Islet of Langerhans (tissue), 1 donor: Measurements from ENCODE around the gene SHMT2.

Source experiments
- FAIRE-seq: peaks from one replicate; lab custom pipeline; 2011; peaks lifted over from hg19 to GRCh38; lab: Jason Lieb, UNC

The SHMT2 gene

DNA sequence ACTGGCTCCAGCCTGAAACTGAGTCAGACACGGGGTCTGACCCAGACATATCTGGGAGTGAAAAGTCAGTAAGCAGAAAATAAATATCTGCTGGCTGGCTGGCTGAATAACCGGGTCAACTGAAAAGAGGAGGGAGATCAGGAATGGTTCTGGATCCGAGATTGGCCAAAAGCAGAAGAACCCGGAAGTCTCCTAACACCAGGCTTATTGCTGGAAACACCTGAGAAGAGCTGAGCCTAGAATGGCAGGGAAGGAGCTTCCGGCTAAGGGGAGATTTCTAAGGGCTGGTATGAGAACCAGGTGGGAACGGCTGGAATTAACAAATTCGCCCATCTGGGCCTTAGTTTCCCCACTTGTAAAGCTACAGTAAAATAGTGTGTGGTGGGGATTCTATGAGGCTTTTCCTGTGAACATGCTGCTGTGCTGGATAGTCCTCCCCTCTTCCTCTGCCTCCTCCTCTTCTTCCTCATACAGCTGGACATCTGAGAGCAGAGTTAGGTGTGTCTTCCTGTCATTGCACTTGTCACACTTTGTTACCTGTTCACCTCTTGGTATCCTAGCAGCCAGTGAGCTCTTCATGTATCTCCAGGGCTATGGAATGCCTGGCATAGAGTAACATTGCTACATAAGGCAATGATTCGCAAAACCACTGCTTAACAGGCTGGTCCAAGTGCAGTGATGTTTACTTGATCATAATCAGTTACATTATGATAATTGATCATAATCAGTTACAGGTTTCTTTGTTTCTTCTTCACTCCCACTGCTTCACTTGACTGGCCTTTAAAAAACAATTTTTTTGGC, 2.0 kb upstream of the SHMT2 start:
- FAIRE-seq, result no peak

DNA sequence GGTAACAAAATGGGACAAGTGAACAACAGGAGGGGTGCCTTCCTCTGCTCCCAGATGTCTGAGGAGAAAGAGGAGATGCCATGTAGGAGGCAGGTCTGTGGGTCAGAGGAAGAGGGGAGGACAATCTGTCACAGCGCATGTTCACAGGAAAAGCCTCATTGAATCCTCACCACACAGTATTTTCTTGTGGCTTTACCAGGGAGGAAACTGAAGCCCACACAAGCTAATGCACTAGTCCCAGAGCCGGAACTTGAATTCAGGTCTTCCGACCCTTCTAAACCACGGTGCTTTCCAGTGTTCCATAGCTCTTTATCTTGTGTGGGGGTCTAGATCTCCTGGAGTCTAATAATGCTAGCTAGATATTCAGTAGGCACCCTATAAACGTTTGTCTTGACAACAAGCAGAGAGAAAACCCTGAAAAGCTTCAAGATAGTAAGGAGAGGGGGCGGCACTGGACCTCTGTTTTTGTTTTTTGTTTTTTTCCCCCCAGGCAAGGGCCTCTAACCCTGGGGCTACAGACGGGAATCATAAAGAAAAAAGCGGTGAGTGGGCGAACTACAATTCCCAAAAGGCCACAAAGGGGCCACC, 371 bp upstream of the SHMT2 start:
- FAIRE-seq, result no peak

- no peak for FAIRE-seq
Measured at GRCh38 chr12:57230381-57231155, 1.1 kb downstream of the SHMT2 start.

DNA sequence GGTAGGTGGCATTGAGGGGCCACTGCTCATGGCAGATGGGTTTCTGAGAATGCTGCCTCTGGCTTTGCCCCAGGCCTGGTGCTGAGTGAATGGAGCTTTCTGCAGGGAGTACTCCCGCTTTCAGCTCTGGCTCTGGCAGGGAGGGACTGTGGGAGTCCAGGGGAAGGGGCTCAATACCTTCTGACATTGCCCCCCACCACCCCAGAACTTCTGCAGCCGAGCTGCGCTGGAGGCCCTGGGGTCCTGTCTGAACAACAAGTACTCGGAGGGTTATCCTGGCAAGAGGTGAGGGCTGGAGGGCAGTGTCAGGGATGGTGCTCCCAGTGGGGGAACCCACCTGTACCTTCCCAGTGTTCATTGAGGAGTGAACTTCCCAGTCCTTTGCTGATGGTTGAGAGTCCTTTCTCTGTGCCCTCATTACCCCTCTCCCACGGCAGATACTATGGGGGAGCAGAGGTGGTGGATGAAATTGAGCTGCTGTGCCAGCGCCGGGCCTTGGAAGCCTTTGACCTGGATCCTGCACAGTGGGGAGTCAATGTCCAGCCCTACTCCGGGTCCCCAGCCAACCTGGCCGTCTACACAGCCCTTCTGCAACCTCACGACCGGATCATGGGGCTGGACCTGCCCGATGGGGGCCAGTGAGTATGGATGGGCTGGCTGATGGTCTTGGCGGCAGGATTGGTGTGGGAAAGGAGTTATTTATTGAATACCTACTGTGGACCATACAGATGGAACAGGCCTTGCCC, 1.9 kb downstream of the SHMT2 start:
- FAIRE-seq, result no peak

- no peak for FAIRE-seq
Measured at GRCh38 chr12:57232156-57232756, 2.7 kb downstream of the SHMT2 start.

DNA sequence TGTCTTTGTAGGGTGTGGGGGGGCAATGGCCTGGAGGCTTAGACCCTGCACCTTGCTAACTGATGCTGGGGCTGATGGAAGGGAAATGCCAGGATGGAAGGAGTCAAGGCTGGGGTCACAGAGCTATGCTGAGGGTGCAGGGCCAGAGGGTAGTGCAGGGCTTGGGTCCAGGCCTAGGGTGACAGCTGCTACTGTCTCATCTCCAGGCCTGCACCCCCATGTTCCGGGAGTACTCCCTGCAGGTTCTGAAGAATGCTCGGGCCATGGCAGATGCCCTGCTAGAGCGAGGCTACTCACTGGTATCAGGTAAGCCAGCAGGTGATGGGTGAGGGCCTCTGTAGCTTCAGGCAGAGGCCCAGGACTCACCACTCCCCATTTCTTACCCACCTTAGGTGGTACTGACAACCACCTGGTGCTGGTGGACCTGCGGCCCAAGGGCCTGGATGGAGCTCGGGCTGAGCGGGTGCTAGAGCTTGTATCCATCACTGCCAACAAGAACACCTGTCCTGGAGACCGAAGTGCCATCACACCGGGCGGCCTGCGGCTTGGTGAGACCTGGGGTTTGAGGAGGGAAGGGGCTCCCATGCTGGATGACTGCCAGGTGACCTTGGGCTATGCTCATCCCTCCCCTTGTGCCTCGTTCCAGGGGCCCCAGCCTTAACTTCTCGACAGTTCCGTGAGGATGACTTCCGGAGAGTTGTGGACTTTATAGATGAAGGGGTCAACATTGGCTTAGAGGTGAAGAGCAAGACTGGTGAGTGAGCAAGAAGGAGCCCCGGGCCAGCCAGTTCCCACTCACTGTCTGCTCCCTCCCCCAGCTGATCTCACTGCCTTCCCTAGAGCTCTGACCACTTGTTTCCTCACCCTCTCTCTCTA, 4.1 kb downstream of the SHMT2 start:
- FAIRE-seq, result no peak

DNA sequence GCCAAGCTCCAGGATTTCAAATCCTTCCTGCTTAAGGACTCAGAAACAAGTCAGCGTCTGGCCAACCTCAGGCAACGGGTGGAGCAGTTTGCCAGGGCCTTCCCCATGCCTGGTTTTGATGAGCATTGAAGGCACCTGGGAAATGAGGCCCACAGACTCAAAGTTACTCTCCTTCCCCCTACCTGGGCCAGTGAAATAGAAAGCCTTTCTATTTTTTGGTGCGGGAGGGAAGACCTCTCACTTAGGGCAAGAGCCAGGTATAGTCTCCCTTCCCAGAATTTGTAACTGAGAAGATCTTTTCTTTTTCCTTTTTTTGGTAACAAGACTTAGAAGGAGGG, 4.7 kb downstream of the SHMT2 start:
- no peak for FAIRE-seq

DNA sequence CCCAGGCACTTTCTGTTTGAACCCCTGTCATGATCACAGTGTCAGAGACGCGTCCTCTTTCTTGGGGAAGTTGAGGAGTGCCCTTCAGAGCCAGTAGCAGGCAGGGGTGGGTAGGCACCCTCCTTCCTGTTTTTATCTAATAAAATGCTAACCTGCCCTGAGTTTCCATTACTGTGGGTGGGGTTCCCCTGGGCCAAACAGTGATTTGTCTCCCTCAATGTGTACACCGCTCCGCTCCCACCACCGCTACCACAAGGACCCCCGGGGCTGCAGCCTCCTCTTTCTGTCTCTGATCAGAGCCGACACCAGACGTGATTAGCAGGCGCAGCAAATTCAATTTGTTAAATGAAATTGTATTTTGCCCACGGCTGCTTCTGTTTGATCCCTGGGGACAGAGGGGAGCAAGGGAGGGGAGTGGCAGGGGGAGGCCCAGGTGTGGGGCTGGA, 5.1 kb downstream of the SHMT2 start:
- FAIRE-seq, result no peak

DNA sequence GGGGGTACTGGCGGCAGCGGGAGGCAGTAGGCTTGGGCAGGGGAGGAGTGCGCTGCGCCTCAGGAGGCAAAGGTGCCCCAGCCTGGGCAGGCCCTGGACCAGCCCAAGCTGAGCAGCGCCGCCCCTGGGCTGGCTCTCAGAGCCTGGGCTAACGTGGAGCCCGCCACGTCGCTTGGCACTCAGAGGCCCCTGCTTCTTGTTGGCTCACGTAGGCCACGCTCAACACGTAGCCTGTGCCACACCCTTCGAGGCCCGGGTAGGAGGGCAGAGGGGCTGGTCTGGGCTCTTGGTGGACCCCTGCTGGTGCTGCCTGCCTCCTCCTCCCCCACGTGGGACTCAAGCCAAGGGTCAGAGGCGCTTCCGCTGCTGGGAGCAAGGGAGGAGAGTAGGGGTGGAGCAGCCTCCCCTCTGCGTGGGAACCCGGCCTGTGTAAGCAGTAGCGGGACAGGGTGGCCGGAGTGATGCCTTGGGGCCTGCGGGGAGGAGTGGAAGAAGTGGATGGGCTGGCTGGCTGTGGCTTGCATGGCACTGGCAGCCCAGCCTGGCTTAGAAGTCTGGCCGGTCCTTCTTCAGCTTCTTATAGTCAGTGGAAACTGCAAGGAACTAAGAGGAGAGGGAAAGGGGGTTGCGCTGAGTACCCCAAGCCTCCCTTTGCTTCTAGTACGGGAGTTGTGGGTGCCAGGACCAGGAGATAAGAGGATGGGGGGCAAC, 5.7 kb downstream of the SHMT2 start:
- FAIRE-seq, result no peak

GRCh38 chr12:57235728-57236131, 6.2 kb downstream of the SHMT2 start:
- no peak for FAIRE-seq

DNA sequence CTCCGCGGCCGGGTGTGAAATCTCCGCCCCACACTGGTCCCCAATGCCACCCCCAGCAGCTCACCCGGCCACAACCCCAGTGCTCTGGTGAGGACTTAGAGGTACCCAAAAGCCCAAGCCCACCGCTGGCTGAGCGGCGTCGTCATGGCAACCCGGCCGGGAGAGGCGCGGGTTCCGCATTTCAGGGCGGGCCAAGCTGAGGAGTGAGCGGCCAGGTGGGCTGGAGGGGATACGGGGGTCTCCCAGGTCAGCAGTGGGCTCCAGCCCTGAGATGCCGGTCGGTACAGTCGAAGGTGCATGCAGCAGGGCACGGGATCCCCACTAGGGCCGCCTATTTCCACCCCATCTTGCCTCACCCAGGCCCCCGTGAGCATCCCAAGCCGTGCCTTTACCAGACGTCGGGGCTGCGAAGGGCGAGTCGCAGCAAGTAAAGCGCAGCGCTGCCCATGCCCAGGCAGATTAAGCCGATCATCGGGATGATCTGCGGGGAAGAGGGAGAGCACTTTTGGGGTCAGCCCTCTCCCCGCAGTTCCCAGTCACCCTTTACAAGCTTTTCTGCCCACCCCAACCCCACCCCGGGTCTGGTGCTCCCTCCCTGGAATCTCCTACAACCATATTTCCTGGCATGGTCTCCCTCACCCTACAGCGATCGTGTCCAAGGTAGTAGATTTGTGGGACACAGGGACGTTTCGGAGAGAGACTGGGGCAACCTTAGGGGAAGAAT, 6.9 kb downstream of the SHMT2 start:
- FAIRE-seq, result no peak

DNA sequence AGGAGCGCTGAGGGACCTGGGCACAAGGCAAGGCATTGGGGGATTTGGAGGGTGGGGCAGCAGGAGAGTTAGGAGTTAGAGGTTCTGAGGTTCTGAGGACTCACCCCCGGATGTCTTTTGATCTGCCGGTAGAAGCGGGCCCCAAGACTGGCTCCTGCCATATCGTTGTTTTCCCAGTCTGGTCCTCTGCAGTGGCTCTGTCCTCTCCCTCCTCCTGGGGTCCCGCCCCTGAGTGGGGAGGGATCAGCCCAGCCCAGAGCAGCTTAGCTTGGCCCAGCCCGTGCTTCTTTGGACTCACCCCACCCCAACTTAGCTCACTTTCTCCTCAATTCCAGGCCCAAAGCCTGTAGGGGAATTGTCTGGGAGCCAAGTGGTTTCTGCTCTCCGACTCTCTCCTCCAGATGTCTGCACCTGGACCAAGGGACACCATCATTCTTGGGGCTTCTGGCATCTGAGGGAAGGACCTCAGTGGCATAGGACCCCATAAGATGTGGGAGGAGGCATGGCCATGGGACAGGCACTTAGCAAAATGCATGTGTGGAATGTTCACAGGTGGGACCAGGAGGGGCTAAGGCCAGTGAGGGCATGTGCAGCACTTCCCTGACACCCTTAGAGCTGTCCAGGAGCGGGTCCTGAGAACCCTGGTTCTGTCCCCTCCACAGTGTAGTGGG, 7.5 kb downstream of the SHMT2 start:
- FAIRE-seq, result no peak

DNA sequence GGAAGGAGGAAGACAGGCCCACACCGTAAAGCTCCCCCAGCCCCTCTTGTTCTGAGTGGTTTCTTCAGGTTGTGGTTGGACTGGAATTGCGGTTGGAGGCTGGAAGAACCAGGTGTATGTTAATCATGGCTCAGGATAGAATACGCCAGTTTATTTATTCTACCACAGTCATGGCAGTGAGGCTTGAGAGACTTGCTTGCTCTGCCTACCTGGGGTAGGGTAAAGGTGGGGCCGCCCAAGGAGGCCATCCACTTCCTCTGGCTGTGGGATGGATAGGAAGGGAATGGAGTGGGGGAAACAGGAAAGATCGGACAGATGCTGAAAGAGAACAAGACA, 8.1 kb downstream of the SHMT2 start:
- FAIRE-seq, result no peak

DNA sequence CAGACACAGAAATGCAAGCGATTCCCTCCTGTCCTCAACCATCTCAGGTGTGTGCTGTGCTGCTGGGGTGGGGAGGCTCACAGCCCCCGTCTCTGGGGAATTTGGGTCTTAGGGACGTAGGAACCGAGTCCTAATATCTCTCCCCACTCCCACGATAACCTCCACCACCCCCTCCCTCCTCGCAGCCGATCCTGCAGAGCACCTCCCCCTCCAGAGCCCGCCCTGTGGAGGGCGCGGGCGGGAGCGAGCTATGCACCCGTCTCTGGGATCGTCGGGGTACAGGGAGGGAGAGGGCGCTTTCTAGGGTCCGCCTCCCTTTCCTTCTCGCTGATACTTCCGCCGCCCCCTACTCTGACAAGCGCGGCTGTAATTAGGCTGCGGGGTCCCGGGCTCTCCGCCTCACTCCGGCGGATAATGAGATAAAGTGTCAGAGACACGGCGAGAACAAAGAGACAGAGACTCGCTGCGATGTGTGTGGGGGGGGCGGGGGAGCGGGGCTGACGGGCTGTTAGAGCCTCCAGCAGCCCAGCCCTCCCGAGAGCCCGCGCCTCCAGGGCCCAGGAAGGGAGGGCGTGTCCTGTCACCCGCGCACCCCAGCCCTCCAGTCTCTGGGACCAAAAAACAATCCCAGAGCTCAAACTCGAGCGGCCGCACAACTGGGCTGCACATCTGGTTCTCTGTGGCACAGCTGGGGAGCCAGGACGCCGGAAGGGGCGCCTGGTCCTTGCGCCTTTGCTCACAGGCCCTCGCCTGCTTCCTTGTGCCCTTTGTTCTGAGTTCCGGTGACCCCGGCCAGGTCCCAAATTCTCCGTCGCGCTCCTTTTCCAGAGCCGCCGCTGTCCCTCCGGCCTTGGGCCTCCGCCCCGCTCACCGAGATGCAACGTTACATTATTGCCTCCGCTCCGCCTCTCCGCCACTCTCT, 8.7 kb downstream of the SHMT2 start:
- no peak for FAIRE-seq

DNA sequence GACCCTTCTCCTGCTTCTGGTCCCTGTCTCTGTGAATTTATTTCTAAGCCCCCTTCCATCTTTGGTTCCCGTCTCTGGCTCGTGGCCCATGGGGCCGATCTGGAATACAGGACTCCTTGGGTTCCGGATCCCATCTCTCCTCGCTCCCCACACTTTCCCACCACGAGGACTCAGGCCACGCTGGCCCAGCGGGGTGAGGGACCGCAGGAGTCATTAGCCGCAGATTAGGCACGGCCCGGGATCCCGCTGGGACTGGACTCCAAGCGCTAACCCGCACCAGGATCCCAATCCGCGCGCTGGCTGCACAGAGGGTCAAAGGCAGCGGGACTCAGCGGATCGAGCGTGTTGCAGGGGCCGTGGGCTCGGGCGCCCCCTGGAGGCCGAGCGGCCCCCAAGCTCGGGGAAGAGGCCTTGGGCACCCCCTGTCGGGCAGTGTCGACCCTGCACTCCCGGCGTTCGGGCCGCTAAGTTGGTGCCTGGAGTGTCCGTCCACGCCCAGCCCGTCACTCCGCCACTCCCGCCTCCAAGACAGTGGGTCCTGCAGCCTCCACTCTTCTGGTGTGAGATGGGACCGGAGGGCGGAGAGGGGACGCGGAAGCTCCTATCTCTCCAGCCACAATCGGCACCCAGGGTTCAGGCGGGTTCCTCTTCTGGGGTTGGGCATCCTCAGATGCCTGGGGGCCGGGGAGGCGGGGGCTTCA, 9.5 kb downstream of the SHMT2 start:
- no peak for FAIRE-seq

DNA sequence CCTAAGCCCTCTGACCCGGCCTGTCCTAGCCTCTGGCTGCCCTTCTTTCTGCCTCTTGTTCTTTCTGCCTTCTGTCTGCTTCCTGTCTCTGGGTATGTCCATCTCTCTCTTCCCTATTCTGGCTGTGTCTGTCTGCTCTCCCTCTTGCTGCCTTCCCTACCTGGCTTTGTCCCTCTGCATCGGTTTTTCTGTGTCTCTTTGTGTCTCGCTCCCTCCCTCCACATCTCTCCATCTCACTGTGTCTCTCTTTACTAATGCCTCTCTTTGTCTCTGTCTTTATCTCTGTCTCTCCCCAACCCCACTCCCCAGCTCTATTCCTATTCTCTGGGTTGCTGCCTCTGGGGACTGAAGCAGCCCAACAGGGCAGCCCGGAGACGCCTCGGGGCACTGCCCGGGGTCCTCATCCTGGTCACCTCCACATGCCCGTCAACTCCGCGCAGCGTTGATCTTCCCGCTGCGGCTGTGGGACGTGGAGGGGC, 10.1 kb downstream of the SHMT2 start:
- no peak for FAIRE-seq

DNA sequence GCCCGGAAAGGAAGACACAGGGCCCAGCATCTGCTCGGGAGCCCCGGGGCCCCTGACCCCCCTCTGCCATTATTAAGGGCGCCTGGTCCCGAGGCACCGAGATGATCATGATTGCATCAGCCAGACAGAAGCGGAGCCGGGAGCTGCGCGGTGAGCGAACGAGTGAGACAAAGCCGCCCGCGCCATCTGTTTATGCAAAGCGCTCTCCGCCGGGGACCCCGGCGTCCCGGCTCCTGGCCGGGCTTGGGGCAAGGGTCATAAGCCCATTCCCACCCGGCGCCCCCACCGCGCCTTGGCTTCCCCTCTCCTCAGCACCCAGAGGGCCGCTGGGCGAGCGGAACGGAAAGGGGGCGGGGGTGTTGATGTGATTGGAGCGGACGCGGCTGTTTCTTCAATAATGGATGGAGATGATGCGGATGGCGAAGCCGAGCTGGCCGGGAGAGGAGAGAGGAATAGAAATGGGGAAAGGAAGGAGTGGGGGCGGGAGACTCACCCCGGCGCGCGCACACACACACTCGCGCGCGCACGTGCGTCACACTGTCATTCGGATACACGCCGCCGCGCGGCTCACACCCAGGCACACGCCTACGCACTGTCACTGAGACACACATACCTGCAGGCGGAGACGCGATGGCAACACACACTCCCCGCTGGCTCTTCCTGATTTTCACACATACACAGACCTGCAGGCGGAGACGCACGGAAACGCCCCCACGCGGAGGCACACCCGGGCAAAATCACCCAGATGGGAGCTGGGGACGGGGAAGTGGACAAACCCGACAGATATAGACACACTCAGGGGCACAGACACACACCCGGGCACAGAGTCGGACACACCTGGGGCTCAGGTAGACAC, 10.8 kb downstream of the SHMT2 start:
- FAIRE-seq, result no peak
